Endothelial cell of umbilical vein (primary cell): Measurements from ENCODE around the gene HGFAC. TPM values are rescaled to one million over a fixed set of nuclear protein-coding genes. Genes with fewer than 3 reads are reported as not detected.

Experiments
- BruUV-seq: library from RNA; stranded (reverse); fragments of 400-500 nt; replicated peaks from 2 replicates; lab custom pipeline; 2021; lab: Mats Ljungman, UMichigan
- CTCF ChIA-PET: fragments of 300-600, 350-600 bp; sonication (Branson Sonifier 250); formaldehyde crosslinking; loops from one replicate; lab custom pipeline; 2021; ENCODE audit warnings: antibody characterized with exemption, inconsistent platforms; lab: Charles Lee
- POLR2A ChIA-PET: fragments of 300-600, 350-600 bp; sonication (Branson Sonifier 250); formaldehyde crosslinking; loops from one replicate; lab custom pipeline; 2021; ENCODE audit warnings: antibody characterized with exemption, inconsistent platforms; lab: Charles Lee
- DNase-seq: peaks from one replicate; pipeline ENCODE4 v3.0.0-alpha.2; 2011; ENCODE audit warnings: low read depth, low spot score
- FAIRE-seq: peaks from 2 replicates; lab custom pipeline; 2011; peaks lifted over from hg19 to GRCh38; lab: Jason Lieb, UNC
- H2AFZ ChIP-seq: 2 replicates; pipeline ENCODE4 v1.6.0; 2012; ENCODE audit warnings: low read depth, low read length, control low read depth, inconsistent platforms
- H3K27ac ChIP-seq: 2 replicates; pipeline ENCODE4 v1.5.1; 2011; ENCODE audit warnings: low read depth, mild to moderate bottlenecking, control low read depth, low read length, moderate library complexity; ENCODE audit not compliant: insufficient read depth
- H3K27me3 ChIP-seq, 2 experiments: 2 replicates each; pipeline versions ENCODE4 v1.6.0 to v1.6.1; 2011; ENCODE audit warnings: low read length in 2 of 2, mixed read lengths in 1 of 2; ENCODE audit not compliant: control insufficient read depth in 2 of 2, insufficient read depth in 2 of 2
- H3K36me3 ChIP-seq, 2 experiments: 2 replicates in 1 of 2; 3 replicates in 1 of 2; pipeline ENCODE4 v1.5.1; 2011; ENCODE audit warnings: low read length in 2 of 2, mild to moderate bottlenecking in 1 of 2, moderate library complexity in 1 of 2; ENCODE audit not compliant: control insufficient read depth in 2 of 2, insufficient read depth in 2 of 2; ENCODE audit errors: extremely low read depth in 1 of 2
- H3K4me1 ChIP-seq: 3 replicates; pipeline ENCODE4 v1.5.1; 2011; ENCODE audit warnings: mild to moderate bottlenecking, low read length; ENCODE audit not compliant: control insufficient read depth, insufficient read depth; ENCODE audit errors: extremely low read depth
- H3K4me2 ChIP-seq: 2 replicates; pipeline ENCODE4 v1.6.1; 2011; ENCODE audit warnings: low read length, control low read depth, mixed read lengths; ENCODE audit not compliant: insufficient read depth
- H3K4me3 ChIP-seq, 3 experiments: fragments of 200-600 bp in 1 of 3; sonication (generic), shearing (Covaris generic) in 1 of 3; replicated peaks in 1 of 3; 2 replicates each; pipeline ENCODE4 v1.5.1; 2011 to 2016; ENCODE audit warnings: control low read depth in 3 of 3, low read length in 3 of 3, mild to moderate bottlenecking in 2 of 3, inconsistent platforms in 1 of 3, low read depth in 1 of 3, moderate library complexity in 1 of 3; ENCODE audit not compliant: insufficient read depth in 1 of 3
- H3K79me2 ChIP-seq: 2 replicates; pipeline ENCODE4 v1.6.0; 2012; ENCODE audit warnings: low read length, inconsistent platforms; ENCODE audit not compliant: control insufficient read depth, insufficient read depth
- H3K9ac ChIP-seq: replicated peaks from 2 replicates; pipeline ENCODE3; 2011; ENCODE audit warnings: low read length, control low read depth; ENCODE audit not compliant: insufficient read depth; ENCODE audit errors: extremely low read depth
- H3K9me1 ChIP-seq: replicated peaks from 3 replicates; pipeline ENCODE4 v1.6.0; 2011; ENCODE audit warnings: mild to moderate bottlenecking, low read length; ENCODE audit not compliant: control insufficient read depth, insufficient read depth; ENCODE audit errors: extremely low read depth
- H3K9me3 ChIP-seq: replicated peaks from 2 replicates; pipeline ENCODE4 v1.5.1; 2012; ENCODE audit warnings: low read length, inconsistent platforms; ENCODE audit not compliant: control insufficient read depth, insufficient read depth
- H4K20me1 ChIP-seq: replicated peaks from 2 replicates; pipeline ENCODE3; 2011; ENCODE audit warnings: mild to moderate bottlenecking, low read length; ENCODE audit not compliant: control insufficient read depth, insufficient read depth; ENCODE audit errors: extremely low read depth
- EZH2 ChIP-seq: IDR thresholded peaks from 2 replicates; pipeline ENCODE4 v1.6.1; 2012; ENCODE audit warnings: borderline replicate concordance, low read depth, mild to moderate bottlenecking, moderate library complexity, low read length, inconsistent platforms; ENCODE audit not compliant: severe bottlenecking
- FOS ChIP-seq: IDR thresholded peaks from 2 replicates; pipeline ENCODE4 v1.6.1; 2011; ENCODE audit warnings: mild to moderate bottlenecking, low read length, moderate library complexity, borderline replicate concordance; ENCODE audit not compliant: insufficient read depth
- GATA2 ChIP-seq: IDR thresholded peaks from 2 replicates; pipeline ENCODE4 v1.7.0; 2011; ENCODE audit warnings: low read depth, mild to moderate bottlenecking, moderate library complexity, mixed read lengths, low read length; ENCODE audit not compliant: insufficient read length, insufficient read depth
- JUN ChIP-seq: IDR thresholded peaks from 2 replicates; pipeline ENCODE4 v1.6.1; 2011; ENCODE audit warnings: borderline replicate concordance, low read depth; ENCODE audit not compliant: insufficient read length, insufficient read depth
- MYC ChIP-seq: IDR thresholded peaks from one replicate; pipeline ENCODE4 v1.6.1; 2011; ENCODE audit warnings: mild to moderate bottlenecking, low read depth, low read length
- POLR2A ChIP-seq: IDR thresholded peaks from 2 replicates; pipeline ENCODE4 v1.6.1; 2012; ENCODE audit warnings: low read depth, mild to moderate bottlenecking, control low read depth, low read length
- POLR2AphosphoS5 ChIP-seq: IDR thresholded peaks from 2 replicates; pipeline ENCODE4 v1.6.1; 2012; ENCODE audit warnings: low read depth, mild to moderate bottlenecking, control low read depth, low read length, moderate library complexity; ENCODE audit not compliant: insufficient read depth
- dilution Hi-C: fragments of 300-500 bp; cut with MboI; formaldehyde crosslinking; loops from one replicate; pipeline ENCODE4 v1.15.0; 2019; ENCODE audit warnings: low sequenced_read_pairs; ENCODE audit not compliant: extremely low pct_ligation_motif_present
- intact Hi-C: fragments of 100-400 bp; cut with micrococcal nuclease; formaldehyde crosslinking; loops from one replicate; pipeline ENCODE4 v1.10.0; 2022
- polyA plus RNA-seq, 4 experiments: library from polyadenylated mRNA; depleted of rRNA in 3 of 4; stranded (reverse) in 3 of 4; unstranded in 1 of 4; fragments of >200 nt; gene quantifications; 2 replicates each; pipeline versions ENCODE4 v1.2.1 to v1.2.3, GENCODE V29; 2011 to 2012; ENCODE audit warnings: missing spikeins in 1 of 4
- total RNA-seq: library from RNA; stranded (reverse); gene quantifications from 2 replicates; pipeline ENCODE4 v1.2.3, GENCODE V29; 2021
- TF ChIP-seq, protein P1 (sequence below): IDR thresholded peaks from 2 replicates; pipeline ENCODE4 v1.6.1; 2011; ENCODE audit not compliant: insufficient read depth, insufficient read length
- TF ChIP-seq, protein P2 (sequence below), 2 donors: IDR thresholded peaks; 1 replicate in 1 of 2; 2 replicates in 1 of 2; pipeline ENCODE4 v1.5.1; 2011; ENCODE audit warnings: low read length in 2 of 2, mild to moderate bottlenecking in 2 of 2, moderate library complexity in 2 of 2, control low read depth in 1 of 2, inconsistent platforms in 1 of 2, low read depth in 1 of 2; ENCODE audit not compliant: insufficient read depth in 1 of 2; ENCODE audit errors: extremely low read depth in 1 of 2

Gene HGFAC
- total and polyA plus RNA-seq, 2 donors (not counting 3 experiments of a cell fraction or from before 2014, with no cell fraction given) = 0.36 to 0.49 TPM

DNA sequence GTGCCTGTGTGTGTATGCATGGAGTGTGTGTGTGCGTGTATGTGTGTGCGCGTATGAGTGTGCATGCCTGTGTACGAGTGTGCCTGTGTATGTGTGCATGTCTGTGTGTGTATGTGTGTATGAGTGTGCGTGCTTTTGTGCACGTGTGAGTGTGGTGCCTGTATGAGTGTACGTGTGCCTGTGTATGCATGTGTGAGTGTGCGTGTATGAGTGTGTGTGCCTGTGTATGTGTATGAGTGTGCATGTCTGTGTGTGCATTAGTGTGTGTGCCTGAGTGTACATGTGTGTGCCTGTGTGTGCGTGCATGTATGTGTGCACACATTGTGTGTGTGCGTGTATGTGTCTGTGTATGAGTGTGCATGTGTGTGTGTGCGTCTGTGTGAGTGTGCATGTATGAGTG lies 27.0 kb downstream of the HGFAC start:
- dilution Hi-C loops = no loop called here
- Histone ChIP-seq H3K4me3 (no peak overlapping the region), H3K36me3 (no peaks in the 10 kb centered on the region), H3K4me1 (no peaks in the 10 kb centered on the region), H3K4me2 (no peak overlapping the region), H3K79me2 (no peaks in the 10 kb centered on the region), H2AFZ (no peak overlapping the region), H3K9me1 (no peaks in the 10 kb centered on the region), H3K9me3 (no peaks in the 10 kb centered on the region), H3K27me3 (peaks cover 0 to under 1% of the 10 kb centered on the region in 2 experiments), H4K20me1 (no peaks in the 10 kb centered on the region), H3K27ac (no peak overlapping the region), H3K9ac (no peak overlapping the region)
- ChIA-PET CTCF (interaction anchor here (4.1 kb wide), 1 partner anchor 12 kb away, joined by 16 read pairs; no protein-coding TSS in a partner anchor), POLR2A (no interaction called here)
- TF ChIP-seq FOS (no peak), JUN (no peak), GATA2 (no peak), POLR2A (no peak), EZH2 (no peak), MYC (no peak), POLR2AphosphoS5 (no peak)
- TF ChIP-seq, protein P1, sequence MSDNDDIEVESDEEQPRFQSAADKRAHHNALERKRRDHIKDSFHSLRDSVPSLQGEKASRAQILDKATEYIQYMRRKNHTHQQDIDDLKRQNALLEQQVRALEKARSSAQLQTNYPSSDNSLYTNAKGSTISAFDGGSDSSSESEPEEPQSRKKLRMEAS = no peak
- TF ChIP-seq, protein P2, sequence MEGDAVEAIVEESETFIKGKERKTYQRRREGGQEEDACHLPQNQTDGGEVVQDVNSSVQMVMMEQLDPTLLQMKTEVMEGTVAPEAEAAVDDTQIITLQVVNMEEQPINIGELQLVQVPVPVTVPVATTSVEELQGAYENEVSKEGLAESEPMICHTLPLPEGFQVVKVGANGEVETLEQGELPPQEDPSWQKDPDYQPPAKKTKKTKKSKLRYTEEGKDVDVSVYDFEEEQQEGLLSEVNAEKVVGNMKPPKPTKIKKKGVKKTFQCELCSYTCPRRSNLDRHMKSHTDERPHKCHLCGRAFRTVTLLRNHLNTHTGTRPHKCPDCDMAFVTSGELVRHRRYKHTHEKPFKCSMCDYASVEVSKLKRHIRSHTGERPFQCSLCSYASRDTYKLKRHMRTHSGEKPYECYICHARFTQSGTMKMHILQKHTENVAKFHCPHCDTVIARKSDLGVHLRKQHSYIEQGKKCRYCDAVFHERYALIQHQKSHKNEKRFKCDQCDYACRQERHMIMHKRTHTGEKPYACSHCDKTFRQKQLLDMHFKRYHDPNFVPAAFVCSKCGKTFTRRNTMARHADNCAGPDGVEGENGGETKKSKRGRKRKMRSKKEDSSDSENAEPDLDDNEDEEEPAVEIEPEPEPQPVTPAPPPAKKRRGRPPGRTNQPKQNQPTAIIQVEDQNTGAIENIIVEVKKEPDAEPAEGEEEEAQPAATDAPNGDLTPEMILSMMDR (IDR thresholded peaks at IDR 0.05; ENCODE audit: extremely low read depth in 1 of 2, insufficient read depth in 1 of 2, low read depth in 1 of 2, low read length in 2 of 2) = no peak
- DNase-seq (no peak), FAIRE-seq (no peak)
- BruUV-seq = no TSS peak
- intact Hi-C loops = no loop called here
